OCI-M1 (cell line): ENCODE data around the gene GORAB.

Experiments
- DNase-seq: peaks from one replicate; lab custom pipeline; 2025; lab: John Stamatoyannopoulos, UW

Gene GORAB

DNA sequence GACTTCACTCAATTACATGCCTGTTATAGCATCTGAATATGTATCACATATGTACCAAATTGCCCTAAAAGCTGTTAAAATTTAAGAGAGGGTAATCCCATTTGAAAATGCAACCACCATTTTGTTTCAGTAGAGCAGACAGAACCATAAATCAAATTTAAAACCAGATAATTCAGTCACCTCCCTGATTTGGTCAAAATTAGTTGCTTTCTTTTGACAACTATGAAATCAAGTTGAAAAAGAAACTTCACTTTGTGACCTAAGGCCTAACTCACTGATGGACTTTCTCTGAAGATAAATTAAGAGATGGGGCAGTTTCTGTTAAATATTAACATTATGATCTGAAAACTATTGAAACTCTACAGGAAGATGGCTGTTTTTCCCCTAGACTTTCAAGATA is 6.7 kb downstream of the GORAB start:
- no peak for DNase-seq

DNA sequence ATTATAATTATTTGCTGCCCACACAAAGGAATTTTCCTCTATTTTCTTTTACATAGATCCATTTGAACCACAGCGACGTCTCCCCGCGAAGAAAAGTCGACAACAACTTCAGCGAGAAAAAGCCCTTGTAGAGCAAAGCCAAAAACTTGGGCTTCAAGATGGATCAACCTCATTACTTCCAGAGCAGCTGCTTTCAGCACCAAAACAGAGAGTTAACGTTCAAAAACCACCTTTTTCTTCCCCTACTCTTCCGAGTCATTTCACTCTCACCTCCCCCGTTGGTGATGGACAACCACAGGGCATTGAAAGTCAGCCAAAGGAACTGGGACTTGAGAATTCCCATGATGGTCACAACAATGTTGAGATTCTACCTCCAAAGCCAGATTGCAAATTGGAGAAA is 7.2 kb downstream of the GORAB start:
- DNase-seq, result no peak

DNA sequence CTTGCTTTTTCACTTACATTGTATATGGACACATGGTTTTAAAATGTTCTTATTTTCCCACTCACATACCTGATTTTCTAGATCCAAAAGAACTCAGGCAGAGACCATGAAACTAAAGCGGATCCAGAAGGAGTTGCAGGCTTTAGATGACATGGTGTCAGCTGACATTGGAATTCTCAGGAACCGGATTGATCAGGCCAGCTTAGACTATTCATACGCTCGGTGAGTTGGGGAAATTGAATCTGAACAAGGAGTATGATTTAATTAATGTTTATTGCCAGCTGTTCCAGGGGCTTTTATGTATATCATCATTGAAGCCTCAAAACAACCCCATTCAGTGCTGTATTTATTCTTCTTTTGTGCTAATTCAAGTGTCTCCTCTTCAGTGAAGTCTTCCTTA is 12.7 kb downstream of the GORAB start:
- DNase-seq, result no peak

DNA sequence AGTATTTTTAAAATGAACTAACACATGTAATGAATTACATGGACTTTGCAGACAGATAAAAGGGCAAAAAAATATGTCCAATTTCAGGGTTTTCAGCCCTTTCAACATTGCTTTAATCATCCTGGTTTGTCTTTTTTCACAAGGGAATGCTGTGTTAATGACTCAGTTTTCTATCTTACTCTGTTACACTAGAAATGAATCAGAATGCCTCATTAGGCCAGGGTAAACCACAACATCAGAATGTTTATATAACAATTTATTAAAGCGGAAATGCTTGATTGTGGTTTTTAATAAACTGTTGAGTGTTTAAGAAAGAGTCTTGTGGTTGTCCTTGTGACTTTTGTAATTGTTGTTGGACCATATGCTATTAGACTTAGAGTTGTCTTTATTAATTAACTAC is 13.5 kb downstream of the GORAB start:
- DNase-seq, result no peak

DNA sequence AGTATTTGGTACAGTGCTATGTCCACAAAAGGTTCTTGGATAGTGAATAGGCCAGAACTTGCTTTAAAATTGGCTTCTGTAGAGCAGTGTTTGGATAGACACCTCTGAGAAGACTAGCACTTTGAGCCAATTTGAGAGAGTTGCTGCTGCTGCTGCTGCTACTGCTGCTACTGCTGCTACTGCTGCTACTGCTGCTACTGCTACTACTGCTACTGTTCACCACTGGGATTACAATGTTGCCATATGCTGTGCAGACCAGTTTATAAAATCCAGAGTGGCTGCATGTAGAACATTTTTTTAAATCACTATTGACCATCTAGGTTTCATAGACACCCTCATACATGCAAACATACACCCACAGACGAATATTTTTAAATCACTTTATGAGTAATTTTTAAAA is 15.3 kb downstream of the GORAB start:
- DNase-seq, result no peak

DNA sequence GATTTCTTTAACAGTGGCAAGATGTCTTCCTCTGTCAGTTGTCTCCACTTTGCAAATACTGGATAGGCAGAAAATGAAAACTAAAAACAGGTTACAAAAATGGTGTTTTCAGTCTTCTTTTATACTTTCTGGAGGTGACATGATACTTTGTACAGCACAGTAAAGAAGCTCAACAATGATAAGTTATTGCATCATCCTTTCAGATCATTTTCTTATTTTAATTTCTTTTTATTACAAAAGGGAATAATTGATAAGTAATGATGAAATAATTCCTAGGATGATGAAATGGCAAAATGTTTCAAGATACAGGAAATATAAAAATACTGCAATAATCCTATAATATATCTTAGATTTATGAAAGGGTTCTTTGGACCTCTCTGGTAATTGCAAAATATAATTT is 16.5 kb downstream of the GORAB start:
- DNase-seq, result no peak

DNA sequence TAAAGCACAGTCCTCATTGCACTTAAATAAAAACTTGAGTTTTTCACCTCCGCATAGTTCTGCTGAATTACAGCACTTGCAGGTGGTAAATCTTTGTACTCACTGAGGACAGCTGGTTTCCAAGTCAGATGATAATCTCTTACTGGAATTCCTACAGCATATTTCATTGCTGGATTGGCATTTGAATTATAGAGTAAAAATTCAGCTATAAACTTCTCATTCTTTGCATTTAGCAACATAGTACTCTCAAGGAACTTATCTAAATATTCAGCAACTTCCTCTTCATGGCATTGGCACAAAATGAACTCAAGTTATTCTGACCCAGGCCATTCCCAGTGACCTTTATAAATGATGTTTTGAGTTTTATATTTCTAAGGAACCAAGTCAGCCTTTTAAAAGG is 23.4 kb downstream of the GORAB start:
- no peak for DNase-seq

DNA sequence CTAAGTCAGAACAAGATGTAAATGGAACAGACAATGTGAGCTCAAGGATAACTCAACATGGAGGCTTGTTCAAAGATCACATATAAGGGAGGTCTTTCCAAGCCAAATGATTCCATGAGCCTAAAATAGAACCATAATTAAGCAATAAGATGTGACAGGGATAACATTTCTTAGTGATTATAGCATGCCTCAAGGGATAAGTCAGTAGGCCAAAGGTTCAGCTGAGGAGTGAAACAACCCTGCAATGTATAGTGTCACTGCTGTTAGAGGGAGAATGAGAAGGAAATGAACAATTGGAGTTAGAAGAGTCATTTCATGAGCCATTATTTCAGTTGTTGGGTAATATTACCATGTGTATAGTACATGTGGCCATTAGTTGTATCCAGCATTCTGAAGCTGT is 25.0 kb downstream of the GORAB start:
- DNase-seq, result no peak

DNA sequence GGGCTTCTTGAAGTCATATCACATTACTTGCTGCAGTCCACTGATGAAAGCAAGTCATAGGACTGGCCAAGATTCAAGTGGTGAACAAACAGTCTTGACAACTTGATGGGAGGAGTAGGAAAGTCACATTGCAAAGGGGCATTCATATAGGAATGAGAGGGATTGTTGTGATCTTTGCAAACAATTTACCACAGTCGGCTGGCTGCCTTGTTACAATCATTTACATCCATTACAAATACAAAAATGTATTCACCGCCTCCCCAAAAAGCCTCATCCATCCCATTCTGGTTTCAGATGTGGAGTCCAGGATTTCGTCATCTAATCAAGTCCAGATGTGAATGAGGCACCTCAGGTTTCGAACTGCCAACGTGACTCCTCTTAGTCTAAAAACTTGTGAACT is 26.8 kb downstream of the GORAB start:
- no peak for DNase-seq

DNA sequence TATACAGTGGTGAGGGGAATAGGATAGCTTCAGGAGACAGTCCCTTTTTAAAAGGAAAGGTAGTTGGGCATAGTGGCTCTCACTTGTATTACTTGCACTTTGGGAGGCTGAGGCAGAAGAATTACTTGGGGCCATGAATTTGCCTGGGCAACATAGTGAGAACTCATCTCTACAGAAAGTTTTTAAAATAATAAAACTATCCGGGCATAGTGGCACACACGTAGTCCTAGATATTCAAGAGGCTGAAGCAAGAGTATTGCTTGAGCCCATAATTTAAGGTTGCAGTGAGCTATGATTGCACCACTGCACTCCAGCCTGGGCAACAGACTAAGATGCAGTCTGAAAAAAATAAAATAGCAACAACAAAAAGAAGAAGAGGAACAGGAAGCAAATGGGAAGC is 27.2 kb downstream of the GORAB start:
- DNase-seq, result no peak

DNA sequence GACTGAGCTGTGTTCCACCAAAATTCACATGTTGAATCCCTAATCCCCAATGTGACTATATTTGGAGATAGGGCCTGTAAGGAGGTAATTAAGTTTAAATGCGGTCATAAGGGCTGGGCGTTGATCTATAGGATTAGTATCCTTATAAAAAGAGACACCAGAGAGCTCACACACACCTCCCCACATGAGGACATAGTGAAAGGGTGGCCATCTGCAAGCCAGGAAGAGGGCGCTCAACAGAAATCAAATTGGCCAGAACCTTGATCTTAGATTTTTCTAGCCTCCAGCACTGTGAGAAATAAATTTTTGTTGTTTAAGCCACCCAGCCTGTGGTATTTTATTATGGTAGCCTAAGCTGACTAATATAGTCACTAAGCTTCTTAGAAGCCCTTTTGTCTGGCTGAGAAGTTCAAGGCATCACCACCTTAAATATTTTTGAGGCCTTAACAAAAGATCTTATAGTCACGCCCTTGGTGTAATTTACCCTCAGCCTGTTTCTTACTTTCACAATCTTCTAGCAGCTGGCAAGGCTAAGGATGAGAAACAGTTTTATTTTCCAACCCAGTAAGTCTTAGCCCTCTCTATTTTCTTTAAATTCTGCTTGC is 28.8 kb downstream of the GORAB start:
- DNase-seq, result no peak

DNA sequence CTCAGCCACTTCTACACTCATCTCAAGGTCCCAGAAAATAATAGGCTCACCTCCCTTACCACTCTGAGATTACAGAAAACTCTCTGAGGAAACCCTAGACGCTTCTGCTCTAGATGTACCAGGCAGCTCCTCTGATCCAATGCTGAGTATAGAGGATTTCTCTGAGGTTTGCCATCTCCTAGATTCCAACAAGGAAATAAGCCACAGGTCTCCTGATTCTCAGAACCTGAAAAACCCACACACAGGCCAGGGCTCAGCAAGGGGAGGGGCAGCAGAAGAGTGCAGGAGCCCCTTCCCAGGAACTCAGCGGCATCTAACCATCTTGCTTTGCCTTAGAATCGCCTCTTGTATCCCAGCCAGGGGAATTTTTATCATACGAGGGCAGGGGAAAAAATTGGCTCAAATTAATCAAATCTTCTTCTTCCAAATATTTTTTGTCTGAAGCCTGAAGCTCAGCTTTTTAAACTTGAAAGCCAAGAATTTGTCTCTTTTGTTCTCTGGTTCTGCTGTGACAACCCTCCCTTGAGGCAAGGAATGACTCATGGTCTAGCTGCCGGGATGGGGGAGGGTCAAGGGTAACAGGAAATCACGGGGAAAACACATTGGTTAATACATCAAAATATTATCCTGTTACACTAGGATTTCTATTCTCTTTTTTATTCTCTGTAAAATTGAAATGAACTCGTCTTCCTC is 30.8 kb downstream of the GORAB start:
- peak; percentile 64 for DNase-seq

DNA sequence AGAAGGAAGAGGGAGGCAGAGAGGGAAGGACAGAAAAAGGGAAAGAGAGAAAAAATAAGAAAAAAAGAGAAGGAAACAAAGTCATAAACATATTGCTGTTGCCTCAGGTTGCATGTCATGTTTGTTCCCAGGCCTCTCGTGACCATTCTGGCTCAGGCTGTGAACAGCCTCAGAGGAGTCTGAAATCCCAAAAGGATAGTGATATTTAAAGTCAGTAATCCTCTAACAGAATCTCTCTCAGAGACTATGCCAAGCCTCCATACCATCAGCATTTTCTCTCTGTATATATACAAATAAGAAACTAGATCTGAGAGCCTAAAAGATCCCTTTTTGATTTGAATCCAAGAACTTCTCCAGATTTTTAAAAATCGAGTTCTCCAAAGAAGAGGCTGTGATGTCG is 35.2 kb downstream of the GORAB start:
- no peak for DNase-seq

DNA sequence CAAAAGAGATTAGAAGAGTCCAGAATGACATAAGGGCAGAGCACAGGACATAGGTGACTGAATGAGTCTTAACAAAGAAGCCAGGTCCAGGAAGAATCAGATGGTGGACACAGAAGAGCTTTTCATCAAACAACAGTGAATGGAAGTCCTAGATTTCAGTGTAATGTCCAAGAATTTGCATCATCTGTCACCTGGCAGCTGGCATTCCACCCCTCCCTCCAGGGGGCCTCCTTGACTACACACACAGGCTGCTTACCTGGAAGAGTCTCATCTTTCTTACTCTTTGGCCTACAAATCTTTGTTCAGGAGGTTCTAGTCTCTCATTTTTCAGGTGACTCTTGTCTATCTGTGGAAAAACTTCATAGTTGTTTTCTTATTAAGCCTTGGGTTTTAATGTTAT is 36.2 kb downstream of the GORAB start:
- DNase-seq, result no peak

DNA sequence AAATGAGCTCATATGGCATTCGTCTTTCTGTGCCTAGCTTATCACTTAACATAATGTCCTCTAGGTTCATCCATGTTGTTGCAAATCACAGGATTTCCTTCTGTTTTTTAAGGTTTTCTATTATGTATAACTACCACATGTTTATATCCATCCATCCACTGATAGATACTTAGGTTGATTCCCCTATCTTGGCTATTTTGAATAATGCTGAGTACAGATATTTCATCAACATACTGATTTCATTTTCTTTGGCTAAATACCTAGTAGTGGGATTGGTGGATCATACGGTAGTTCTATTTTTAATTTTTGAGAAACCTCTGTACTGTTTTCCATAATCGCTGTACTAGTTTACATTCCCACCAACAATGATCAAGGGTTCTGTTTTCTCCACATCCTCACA is 45.0 kb downstream of the GORAB start:
- DNase-seq, result no peak

DNA sequence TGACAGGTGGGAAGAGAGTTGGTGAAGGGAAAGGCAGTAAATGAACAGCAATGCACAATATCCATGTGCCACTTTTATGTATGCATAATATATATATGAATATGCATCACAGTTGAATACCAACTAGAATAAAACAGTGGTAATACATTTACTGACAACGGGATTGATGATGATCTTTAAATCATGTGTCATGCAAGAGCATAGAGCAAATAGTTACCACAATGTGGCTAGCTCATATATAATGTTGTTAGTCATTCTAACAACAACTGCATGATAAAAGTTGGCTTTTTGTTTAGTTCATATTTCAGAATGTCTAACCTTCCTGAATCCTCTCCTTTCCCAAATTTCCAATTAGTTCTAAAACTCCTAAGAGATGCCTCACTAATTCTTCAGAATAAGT is 46.4 kb downstream of the GORAB start:
- DNase-seq, result no peak

DNA sequence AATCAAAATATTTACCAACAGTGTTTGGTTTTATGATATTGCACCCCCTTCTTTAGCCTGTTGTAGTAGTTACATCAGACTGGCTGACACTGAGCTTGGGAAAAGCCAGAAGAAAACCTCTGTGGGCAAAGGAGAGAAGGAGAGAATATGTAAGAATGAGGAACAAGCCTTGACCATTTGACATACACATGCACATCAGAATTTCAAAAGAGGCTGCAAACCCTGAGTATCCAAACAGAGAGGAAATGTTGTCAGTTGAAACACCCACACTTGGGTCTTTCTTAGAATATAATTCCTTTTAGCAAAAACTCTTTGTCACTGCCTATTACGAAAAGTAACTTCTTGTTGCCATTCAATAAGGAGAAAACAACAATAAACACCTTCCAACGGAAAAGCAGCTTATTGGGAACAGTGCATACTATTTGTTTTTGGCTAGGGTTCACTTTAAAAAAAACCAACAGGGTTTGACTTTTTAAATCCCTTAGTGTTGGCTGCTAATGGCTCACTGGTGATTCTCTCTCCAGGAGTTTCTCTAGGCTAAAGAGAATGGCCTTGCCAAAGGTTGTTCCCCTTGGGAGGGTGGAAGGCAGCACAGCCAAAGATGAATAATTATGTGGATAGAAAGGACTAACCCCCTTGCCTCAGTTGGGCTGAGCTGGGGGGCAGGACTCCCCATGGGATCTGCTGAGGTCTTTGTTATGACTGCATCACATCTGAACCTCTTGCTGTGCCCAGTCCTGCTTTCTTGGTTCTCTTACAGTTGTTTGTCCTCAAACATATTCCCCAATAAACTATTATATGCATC is 48.9 kb downstream of the GORAB start:
- peak; percentile 22 for DNase-seq

DNA sequence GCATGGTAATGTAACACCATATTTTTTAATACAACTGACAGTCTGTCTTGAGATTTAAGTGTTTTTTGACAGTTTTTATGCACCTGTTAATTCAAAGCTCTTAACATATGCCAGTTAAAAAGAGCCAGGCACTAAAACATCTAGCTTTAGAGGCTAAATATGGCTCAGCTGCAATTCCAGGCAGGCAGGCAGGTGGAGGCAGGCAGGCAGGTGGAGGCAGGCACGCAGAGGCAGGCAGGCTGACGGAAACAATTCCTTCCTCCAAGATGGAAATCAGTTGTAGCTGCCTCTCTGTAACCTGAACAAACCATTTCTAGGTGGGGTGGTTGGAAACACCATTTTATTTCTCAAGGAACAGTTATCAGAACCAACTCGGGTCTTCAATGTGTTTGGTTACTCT is 51.2 kb downstream of the GORAB start:
- DNase-seq, result no peak

DNA sequence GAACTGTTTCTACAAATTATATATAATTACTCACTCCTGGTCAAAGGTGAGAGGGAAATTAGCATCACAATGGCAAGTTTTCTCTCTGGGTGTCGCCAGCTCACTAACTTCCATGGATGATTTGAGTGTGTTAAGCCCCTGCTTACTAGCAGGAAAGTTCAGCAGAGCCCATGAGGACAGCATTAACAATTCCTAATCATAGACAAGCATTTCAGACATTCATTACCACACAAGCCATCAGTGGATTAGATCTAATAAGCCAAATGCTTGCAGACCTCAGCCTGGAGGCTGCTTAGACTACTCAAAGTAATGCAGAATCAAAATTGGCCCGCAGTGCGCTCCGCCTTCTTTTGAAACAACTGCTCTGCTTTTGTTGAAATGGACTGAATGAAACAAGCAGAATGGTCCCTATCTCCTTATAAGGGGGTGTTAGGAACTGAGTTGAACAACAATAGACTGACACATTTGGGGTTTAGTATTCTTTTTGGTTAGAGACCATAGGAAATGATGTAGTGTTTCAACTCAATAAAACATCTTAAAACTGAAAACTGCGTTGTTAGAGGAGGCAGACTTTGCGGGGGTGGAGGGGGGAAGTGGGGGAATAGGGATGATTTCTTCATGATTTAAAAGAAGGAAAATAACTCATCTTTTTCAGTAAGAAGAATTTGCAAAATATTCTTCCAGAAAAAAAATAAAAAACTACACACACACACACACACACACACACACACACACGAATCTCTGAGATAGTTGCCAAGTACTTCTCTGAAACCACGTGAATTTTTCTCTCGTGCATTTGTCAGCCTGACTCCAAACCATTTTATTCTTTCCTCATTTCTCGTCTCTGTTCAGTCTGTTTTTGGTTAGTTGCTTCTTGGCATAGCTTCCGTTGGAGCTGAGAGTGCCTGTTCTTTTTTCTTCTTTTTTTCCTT is 54.6 kb downstream of the GORAB start:
- peak; percentile 54 for DNase-seq

DNA sequence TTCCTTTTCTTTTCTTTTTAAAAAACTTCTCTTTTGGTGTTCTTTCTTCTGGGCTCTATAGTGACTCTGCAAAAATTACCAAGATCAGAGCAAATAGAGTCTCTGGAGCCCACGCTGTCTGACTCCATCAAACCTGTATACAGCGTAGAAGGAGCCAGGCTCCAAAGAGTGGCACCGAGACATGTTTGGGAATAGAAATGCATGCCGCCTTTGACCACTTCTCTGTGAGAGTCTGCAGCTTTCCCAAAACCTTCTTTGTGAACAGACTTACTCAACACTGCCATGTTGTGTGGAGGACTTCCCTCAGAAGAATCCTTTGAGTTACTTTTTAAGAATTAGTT is 55.3 kb downstream of the GORAB start:
- DNase-seq, result no peak

DNA sequence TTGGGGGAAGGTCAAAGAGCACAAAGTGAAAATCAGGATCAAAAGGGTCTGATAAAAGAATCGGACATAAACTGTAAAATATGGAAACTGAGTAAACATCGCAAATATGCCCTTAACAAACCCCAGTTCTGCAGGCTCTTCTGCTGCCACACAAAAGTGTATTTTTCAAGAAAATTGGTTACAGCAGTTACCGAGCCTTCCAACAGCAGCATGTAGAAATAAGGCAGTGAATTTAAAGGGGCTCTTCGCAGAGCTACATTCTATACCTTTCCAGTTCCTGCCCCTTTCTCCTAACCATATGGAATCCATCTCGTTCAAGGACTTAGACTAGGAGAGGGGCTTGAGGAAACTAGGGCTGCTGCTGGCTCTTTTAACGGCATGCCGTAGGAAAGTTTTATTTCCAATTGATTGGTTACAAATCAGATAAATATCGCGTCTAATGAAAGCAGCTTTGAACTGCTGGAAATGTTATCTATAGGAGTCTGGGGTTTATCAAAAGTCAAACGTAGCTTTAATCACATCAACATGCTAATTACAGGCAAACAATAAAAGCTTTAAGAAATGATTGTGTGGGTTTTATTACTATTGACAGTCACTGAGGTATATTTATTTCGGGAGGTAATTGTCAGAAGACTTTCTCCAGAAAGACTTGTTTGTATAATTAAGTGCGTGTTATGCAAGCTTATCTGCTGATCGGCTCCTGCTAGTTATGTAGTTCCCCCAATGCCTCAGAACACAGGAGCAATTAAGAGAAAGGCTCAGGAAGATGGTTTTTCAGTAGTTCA is 59.1 kb downstream of the GORAB start:
- no peak for DNase-seq
